ENCODE data around the gene ABCC1.

Gene ABCC1

DNA sequence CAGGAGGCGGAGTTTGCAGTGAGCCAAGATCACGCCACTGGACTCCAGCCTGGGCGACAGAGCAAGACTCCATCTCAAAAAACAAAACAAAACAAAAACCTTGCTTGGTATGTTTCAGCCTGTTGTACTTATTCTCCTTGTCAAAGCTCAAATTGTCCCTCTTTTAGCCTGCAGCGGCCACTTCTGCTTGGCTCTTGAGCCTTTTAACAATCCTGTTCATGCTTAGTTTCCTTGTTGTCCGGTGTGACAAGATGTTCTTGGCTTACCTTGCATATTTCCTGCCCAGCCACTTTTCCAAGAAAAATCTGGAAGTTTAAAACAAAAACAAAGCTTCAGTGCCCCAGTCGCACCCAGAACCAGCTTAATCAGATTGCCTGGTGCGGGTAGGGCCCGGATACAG is 81.0 kb downstream of the ABCC1 start:
- peak overlapping the region in 2 of 21 experiments; percentile 7 to 15 for H3K27ac ChIP-seq

DNA sequence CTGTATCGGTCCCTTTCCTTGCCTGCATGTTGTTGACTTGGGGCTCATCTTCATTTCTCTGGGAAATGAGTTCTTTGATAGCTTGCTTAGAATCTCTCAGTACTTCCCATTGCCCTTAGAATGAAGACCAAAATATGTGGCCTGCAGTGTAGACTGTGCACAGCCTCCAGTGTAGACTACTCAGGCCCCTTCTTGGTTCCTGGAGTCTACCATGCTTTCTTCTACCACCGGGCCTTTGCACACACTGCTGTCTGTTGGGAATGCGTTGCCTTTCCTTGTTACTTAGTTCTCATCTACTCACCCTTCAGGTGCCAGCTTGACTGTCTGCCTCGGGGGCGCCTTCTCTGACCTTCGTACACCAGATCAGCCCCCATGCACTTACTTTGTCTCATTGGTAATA is 82.0 kb downstream of the ABCC1 start:
- no peak overlapping the region for H3K4me3 ChIP-seq
- no peak overlapping the region for H3K27ac ChIP-seq

More for the DNA sequence above, 81.0 kb downstream of the ABCC1 start:
- H3K4me3 ChIP-seq: no peak overlapping the region

DNA sequence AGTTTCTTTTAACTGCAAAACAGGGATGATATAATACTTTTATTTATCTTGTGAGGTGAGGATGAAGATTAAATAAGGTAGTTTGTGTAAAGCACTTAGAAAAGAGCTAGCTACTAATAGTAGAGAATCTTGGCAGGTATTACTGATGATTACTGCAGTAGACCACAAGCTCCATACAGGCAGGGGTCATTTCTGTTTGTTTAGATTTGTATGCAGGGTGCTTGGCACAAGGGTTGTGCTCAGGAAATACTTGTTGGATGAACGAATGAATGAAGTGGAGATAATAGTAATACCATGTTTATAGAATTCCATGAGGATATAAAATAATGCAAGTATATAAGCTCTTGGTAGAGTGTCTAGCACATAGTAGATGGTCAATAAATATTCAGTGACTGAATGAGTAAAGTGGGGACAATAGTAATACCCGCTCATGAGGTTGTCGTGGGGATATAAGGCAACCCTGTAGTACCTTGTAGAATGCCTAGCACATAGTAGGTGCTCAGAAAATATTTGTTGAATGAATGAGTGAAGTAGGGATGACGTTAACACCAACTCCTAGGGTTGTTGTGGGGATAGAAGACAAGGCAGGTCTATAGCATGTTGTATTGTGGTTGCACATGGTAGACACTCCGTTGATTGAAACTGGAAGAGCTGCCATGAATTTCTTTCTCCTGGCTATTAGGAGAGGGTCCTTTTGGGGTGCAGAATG is 83.0 kb downstream of the ABCC1 start:
- Histone ChIP-seq H3K27ac (peak overlapping the region in 4 of 21 experiments; percentile 66 to 72 (median 70)), H3K4me3 (no peak overlapping the region)

DNA sequence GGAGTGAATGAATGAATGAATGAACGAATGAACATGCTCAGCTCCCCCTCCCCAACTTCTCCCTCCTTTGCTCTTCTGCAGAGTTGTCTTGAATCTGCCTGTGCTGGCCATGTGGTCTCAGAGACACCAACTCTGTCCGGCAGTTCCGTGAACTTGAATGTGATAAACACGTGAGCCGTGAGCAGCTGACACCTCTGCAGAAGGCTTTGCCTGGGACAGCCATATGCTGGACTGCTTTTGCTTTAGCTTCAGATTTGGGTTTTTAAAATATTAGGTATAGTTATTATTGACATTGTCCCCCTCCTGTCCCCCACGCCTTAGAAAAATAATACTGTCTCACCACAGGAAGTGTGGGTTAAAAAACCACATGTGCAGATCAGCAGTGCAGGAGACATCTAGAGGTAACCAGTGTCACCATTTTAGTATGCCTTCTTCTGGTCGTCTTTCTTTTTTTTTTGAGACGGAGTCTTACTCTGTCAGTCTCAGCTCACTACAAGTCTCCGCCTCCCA is 83.8 kb downstream of the ABCC1 start:
- Histone ChIP-seq H3K27ac (peak overlapping the region in 6 of 21 experiments; percentile 34 to 72 (median 68)), H3K4me3 (no peak overlapping the region)

DNA sequence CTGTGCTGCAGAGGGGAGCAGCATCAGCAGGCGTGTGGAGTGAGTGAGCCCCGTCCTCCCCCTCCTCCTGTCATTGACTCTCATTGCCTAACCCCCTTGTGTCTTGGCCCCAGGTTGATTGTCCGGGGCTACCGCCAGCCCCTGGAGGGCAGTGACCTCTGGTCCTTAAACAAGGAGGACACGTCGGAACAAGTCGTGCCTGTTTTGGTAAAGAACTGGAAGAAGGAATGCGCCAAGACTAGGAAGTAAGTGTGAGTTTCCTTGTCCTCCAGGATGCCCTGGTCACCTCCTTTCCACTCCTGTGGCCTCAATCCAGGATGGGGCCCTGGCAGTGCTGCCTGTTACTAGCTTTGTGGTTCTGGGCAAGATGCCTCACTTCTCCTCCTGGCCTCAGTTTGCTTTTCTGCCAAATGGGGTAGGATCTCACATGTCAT is 87.0 kb downstream of the ABCC1 start:
- Histone ChIP-seq H3K27ac (no peak overlapping the region), H3K4me3 (no peak overlapping the region)

DNA sequence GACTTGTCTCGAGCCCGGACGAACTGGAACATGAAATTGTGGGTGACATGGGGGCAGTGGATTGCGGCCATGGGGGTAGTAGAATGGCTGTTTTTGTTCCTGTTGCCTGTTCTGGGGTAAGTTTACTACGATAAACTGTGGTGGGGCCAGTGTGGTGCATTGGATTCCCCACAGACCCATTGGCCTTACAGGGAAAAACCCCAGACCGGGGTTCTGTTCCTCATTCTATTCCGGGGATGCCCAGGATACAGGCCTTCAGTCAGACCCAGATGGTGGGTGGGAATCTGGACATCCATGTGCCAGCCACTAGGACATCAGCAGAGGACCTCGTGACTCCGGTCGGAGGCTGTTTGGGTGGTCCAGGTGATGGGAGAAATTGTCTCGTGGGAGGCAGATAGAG is 88.1 kb downstream of the ABCC1 start:
- H3K4me3 ChIP-seq: no peak overlapping the region
- H3K27ac ChIP-seq: no peak overlapping the region

DNA sequence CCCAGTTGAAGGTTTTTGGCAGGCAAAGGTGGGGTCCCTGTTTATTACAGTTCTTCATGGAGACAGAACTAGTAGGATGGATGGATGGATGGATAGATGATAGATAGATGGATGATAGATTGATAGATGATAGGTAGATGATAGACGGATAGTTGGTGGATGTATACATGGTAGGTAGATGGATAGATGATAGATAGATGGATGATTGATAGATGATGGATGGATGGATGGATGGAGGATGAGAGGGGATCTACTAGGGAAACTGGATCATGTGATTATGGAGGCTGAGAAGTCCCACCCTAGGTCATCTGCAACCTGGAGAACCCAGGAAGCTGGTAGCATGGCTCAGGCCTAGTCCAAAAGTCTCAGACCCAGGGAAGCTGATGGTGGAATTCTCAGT is 88.6 kb downstream of the ABCC1 start:
- H3K27ac ChIP-seq: no peak overlapping the region
- H3K4me3 ChIP-seq: no peak overlapping the region

DNA sequence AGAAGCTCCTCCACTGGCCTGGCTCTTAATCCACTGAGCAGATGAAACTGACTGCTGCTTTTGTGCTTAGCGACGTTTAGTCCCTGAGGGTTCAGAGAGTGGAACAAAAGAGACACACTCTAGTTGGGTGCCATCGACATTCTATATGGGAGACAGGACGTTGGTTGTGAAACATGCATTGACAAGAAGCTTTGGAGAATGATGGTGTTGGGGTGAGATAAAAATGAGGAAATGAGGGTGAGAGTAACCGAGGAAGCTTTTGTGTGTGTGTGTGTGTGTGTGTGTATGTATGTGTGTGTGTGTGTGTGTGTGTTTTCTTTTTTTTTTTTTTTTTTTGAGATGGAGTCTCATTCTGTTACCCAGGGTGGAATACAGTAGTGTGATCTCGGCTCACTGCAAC is 89.5 kb downstream of the ABCC1 start:
- Histone ChIP-seq H3K27ac (no peak overlapping the region), H3K4me3 (no peak overlapping the region)

DNA sequence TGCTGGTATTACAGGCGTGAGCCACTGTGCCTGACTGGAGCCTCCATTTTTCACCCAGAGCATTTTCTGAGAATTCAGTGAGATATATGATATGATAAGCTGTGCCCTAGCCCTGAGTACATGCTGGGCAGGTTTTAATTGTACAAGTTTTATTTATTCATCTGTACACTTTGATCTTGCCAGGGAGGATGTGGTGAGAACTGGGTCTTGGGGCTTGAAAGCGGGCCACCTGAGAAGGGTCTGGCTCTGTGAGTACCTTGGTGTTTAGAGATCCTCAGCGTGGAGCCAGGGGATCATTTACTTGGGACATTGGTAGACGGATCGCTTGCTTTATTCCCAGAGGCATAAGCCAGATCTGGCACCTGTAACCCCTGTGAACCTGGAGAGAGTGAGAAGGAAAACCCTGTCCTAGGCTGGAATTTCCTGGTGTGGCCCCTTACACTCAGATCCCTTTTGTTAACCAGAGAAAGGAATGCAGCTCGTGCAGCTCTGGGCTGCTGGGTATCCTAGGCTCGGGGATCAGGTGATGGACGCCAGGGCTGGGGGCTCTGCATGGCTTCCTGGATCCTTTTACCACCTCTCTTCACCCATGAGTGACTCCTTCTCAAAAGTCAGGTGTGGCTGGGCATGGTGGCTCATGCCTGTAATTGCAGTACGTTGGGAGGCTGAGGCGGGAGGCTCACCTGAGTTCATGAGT is 91.9 kb downstream of the ABCC1 start:
- peak overlapping the region in 2 of 21 experiments; percentile 44 to 55 for H3K27ac ChIP-seq

DNA sequence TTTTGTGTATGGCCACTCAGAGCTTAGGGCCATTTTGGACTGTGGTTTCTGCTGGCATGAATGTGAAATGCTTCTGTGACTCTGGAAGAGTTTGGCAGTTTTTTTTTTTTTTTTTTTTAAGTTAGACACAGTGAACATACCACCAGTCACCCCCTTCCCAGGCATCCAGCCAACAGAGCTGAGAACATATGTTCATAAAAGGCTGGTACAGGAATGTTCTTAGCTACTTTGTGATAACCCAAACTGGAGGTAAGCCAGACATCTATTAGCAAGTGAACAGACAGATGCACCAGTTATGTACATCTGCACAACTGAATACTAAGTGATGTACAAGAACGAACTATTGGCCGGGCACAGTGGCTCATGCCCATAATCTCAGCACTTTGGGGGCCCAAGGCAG is 92.7 kb downstream of the ABCC1 start:
- Histone ChIP-seq H3K27ac (no peak overlapping the region), H3K4me3 (no peak overlapping the region)

More for the DNA sequence above, 91.9 kb downstream of the ABCC1 start:
- H3K4me3 ChIP-seq: no peak overlapping the region

DNA sequence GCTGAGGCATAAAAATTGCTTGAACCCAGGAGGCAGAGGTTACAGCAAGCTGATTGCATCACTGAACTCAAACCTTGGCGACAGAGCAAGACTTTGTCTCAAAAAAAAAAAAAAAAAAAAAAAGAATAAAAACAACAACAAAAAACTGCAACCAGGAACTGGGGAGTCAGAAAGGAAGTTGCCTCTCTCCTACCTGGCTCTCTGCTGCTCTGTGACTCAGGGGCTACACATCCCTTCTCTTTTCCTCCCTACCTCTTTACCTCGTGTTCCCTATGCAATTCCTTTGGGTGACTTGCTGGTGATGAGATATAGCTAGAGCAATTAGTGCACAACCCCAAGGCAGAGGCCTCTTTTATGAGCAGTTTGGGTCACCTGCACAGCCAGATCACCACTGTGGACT is 95.9 kb downstream of the ABCC1 start:
- H3K27ac ChIP-seq: no peak overlapping the region
- no peak overlapping the region for H3K4me3 ChIP-seq

DNA sequence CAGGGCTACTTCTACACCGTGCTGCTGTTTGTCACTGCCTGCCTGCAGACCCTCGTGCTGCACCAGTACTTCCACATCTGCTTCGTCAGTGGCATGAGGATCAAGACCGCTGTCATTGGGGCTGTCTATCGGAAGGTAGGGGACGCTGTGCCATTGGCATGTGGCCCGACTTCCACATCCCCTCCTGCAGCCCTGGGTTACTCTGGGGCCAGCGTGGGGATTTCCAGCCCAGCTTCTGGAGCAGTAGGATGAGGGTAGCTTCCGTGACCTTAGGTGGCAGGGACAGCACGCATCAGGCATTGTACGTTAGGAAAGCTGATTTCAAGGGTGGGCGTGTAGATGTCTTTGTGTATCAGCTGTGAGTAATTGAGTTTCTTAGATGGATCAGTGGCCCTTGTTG is 96.5 kb downstream of the ABCC1 start:
- no peak overlapping the region for H3K27ac ChIP-seq
- H3K4me3 ChIP-seq: no peak overlapping the region

DNA sequence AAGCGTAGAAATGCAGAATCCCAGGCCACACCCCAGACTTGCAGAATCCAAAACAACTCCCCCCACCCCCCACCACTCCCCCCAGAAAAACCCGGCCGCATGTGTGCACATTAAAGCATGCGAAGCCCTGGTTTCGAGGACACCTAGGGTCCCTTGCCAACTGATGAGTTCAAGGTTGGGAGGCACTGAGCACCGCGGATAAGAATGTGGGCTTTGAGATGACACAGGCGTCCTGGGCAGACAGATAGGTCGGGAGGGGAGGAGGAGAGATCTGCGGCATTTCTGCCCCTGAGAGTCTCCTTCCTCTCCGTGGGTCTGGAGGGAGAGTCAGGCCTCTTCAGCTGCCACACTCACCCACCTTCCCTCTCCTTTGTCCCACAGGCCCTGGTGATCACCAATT is 98.3 kb downstream of the ABCC1 start:
- no peak overlapping the region for H3K27ac ChIP-seq
- H3K4me3 ChIP-seq: no peak overlapping the region

DNA sequence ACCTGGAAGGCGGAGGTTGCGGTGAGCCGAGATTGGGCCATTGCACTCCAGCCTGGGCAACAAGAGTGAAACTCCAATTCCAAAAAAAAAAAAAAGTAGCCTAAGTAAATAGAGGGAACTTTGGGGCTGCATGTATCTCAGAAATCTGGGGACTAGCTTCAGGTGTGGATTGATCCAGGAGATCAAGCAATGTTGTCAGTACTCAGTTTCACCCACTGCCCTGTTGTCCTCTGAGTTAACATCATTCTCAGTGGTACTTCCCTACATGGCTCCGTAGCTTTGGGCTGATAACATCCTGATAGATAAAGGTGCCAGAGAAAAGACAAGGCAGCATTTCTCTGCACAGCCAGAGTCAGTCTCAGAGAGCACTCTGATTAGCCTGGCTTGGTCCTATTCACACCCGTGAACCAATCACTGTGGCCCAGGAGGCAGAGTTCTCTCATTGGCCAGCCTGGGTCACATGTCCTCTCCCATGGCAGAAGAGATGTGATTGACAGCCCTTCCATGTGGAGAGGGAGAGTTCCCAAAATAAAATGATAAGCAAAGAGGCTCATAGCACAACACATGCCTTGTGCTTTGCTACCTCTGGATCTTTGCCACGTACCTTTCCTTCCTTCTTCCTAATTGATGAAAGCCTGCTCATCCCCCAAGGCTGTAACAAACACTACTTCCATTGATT is 99.6 kb downstream of the ABCC1 start:
- H3K27ac ChIP-seq: no peak overlapping the region
- H3K4me3 ChIP-seq: no peak overlapping the region

DNA sequence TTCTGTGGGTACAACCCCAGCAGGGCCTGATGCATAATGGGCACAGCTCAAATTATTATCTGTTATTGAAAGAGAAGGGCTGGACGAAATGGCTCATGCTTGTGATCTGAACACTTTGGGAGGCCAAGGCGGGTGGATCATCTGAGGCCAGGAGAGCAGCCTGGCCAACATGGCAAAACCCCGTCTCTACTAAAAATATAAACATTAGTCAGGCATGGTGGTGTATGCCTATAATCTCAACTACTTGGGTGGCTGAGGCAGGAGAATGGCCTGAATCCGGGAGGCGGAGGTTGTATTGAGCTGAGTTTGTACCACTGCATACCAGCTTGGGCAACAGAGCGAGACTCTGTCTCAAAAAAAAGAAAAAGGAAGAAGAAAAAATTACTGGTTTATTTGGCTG is 100.7 kb downstream of the ABCC1 start:
- Histone ChIP-seq H3K27ac (no peak overlapping the region), H3K4me3 (no peak overlapping the region)

DNA sequence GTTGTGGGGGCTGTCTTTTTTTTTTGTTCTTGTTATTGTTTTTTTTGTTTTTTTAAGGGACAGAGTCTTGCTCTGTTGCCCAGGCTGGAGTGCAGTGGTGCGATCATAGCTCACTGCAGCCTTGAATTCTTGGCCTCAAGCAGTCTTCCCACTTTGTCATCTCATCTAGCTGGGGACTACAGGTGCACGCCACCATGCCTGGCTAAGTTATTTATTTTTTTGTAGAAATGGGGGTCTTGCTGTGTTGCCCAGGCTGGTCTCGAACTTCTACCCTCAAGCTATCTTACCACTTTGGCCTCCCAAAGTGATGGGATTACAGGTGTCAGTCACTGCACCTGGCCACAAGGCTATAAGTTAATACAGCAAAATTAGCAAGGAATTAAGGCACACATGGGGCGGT is 101.7 kb downstream of the ABCC1 start:
- H3K4me3 ChIP-seq: no peak overlapping the region
- H3K27ac ChIP-seq: no peak overlapping the region

DNA sequence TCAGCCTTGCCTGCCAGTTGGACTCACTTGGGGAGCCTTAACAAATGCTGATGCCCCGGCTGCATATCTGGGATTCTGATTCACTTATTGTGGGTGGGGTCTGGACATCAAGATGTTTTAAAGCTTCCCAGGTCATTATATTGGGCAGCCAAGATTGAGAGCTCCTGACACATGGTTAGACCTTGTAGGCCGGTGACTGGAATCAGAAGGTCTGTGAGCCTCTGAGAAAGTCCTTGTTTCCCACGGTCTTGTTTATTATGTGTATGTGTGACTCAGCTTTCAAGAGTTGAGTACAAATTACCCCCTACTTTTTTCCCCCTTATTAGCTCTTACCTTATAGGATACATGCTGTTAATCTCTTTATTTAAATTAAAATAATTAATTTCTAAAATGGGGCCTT is 103.5 kb downstream of the ABCC1 start:
- Histone ChIP-seq H3K27ac (no peak overlapping the region), H3K4me3 (no peak overlapping the region)

DNA sequence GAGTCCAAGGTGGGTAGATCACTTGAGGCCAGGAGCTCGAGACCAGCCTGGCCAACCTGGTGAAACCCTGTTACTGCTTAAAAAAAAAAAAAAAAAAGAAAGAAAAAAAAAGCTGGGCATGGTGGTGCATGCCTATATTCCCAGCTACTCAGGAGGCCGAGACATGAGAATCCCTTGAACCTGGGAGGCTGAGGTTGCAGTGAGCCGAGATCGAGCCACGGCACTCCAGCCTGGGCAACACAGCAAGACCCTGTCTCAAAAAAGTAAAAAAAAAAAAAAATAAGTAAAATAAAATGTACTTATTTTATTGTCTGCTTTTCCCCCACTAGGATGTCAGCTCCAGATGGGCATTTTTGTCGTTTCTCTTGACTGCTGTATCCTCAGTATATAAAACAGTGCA is 107.7 kb downstream of the ABCC1 start:
- H3K4me3 ChIP-seq: no peak overlapping the region
- H3K27ac ChIP-seq: no peak overlapping the region

DNA sequence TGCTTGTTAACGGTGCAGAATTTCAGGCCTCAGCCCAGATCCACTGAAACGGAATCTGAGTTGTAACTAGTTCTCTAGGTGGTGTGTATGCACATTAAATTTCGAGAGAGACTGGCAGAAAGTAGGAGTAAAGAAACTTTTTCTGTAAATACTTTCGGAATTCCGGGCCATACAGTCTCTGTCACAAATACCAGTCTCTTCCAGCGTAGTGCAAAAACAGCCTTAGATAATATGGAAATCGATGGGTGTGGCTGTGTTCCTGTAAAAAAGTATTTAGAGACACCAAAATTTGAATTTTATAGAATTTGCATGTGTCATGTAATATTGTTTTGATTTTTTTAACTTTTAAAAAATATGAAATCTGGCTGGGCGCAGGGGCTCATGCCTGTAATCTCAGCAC is 109.7 kb downstream of the ABCC1 start:
- Histone ChIP-seq H3K27ac (no peak overlapping the region), H3K4me3 (no peak overlapping the region)

DNA sequence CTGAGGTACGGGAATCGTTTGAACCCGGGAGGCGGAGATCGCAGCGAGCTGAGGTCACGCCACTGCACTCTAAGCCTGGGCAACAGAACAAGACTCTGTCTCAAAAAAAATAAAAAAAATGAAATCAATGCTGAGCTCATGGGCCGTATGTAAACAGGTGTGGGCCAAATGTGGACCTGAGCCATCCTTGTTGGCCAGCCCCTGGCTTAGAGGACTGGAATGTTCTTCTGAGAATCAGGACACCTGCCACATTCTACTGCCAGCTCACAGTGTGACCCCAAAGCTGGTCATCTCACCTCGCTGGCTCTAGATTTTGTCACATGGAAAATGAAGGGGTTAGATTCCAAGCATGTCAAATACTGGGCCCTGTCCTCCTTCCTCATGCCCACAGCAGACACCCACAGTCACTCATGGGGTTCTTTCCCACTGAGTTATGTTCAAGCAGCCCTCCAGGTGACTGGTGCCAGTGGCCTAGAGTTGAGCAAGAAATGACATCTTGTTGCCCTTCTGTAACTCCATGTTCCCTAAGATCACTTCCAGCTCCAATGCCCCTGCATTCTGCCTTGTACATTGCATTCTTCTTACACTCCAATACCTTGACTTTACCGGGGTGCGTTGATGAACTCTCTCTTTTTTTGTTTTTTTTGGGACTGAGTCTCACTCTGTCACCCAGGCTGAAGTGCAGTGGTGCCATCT is 110.6 kb downstream of the ABCC1 start:
- Histone ChIP-seq H3K27ac (no peak overlapping the region), H3K4me3 (no peak overlapping the region)

Data from skin epidermis (tissue), 12 donors.